Measurements from ENCODE around the gene CD1D.
"Not testable (repeated sequence)": the region's sequence is repeated elsewhere in the genome, so short reads cannot be mapped to it uniquely, and the experiment has no call there.

Gene CD1D

GRCh38 chr1:158176849-158177699 lies 3.6 kb upstream of the CD1D start:
- not testable (repeated sequence) for DNase-seq

DNA sequence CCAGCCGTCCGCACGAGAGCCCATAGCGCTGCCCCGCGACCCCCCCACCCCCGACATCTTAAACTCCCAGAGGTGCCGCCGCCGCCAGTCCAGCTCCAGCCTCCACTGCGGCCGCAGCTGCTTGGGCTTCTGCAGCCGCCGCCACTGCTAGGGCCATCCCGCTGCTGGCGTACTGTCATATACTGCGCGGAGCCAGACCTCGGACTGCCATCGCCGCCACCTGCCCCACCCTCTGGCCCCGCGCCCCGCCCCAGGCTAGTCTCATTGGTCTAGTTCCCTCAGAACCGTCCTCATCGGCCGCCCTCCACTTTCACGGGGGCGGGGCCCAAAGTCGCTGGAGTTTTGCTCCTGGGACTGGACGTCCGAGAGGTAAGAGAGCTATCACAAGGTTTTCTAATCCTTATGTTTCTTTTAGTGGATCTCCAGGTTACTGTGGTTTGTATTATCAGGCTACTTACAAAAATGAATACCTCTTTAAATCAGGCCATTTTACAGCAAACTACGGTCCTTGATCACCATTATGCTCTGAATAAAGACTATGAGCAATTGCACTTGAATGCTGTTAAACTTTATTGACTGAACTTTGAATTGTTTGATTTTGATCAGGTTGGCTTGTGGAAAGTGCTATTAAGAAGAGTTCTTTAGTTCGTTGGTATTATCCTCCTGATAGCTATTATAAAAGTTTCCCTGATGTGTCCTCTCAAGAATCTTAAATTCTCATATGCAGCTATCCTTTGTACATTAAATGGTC lies 2.8 kb upstream of the CD1D start:
- DNase-seq: peak; percentile 46

DNA sequence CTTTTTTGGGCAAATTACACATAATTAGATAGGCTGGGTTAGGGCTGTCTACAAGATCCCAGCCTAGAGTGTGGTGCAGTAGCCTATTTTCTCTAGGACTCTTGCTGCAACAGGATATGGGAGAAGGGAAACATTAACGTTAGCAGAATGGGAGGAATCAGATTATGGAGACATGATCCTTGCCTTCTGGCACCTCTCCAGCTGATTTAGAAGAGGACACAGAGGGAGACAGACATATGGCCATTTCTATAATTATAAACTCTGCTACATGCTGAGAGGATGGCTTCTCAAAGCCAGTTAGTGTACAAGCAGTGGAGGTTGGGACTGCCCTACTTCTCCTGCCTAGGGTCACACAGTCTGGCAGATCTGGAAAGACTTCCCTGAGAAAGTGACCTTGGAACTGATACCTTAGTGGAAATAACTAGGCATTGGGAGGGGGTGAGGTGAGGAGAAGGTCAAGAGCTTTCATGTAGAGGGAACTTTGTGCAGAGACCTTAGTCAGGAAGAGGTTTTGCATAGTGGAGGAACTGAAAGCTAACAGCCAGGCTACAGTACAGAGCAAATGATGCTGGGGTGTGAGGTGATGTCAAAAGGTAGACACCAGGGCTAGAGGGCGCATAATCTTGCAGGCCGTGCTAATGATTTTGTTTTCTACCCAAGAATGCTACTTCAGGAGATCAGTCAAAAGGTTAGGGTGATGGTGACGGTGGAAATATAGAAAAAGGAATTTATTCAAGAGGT lies 1.2 kb upstream of the CD1D start:
- DNase-seq: peak; percentile 43

DNA sequence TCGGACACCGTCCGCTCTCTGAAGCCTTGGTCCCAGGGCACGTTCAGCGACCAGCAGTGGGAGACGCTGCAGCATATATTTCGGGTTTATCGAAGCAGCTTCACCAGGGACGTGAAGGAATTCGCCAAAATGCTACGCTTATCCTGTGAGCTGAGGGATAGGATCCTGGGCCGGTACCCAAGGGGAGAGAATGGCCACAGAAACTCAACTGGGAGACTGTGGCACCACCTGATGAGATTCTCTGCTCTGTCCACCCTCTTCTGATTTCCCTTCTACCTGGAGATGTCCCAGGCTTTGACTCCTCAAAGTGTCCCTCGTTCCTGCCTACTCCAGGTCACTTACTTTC lies 855 bp downstream of the CD1D start:
- no peak for DNase-seq

DNA sequence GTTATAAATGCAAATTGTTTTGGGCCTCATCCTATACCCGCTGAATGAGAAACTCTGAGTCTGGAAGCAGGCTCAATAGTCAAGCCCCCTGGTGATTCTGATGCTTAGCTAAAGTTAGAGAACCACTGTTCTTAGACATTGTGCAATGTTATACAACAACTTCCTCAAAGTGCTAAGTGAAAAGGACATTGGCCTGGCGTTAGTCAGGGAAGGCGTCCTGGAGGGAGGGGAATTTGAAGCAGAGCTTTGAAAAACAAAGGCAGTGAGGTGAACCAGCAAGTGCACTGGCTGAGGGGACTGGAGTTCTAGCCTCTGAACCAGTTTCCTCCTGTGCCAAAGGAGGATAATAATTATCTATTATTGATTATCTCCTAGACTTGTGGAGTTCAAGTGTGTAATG lies 5.1 kb downstream of the CD1D start:
- DNase-seq: no peak

- DNase-seq: no peak
Measured at GRCh38 chr1:158186180-158186579, 5.5 kb downstream of the CD1D start.

- no peak for DNase-seq
Measured at GRCh38 chr1:158188611-158189010, 7.9 kb downstream of the CD1D start.

GRCh38 chr1:158189624-158190023 lies 8.9 kb downstream of the CD1D start:
- DNase-seq: no peak

GRCh38 chr1:158191299-158191698 lies 10.6 kb downstream of the CD1D start:
- DNase-seq: no peak

DNA sequence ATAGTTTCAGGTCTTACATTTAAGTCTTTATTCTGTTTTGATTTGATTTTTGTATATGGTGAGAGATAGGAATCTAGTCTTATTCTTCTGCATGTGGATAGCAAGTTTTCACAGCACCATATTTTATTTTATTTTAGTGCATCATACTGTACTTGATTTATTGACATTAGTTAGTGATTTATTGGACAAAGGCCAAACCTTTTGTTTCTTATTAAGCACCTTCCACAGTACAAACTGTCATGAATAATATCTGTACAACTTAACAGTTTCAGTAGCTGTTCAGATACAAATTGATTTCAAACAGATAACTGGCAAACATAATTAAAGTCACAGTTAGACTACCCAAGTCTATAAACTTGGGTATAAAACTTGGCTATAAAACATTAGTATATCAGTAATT lies 15.8 kb downstream of the CD1D start:
- no peak for DNase-seq

- DNase-seq: no peak
Measured at GRCh38 chr1:158199849-158200248, 19.2 kb downstream of the CD1D start.

DNA sequence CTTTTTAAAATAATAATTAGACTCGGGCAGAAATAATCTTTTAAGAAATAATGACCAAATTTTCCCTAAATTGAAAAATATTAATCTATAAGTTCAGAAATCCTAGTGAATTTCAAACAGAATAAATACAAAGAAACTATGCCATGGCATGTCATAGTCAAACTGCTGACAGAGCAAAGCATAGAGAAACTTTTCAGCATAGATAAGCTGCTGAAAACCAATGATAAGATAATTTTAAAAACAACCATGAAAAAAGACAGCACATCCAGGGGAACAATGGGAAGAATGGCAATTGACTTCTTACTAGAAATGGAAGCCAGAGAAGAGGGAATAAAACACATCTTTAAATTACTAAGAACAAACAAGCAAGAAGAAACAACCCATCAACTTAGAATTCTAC lies 19.8 kb downstream of the CD1D start:
- no peak for DNase-seq

- DNase-seq: peak; percentile 73
Measured at GRCh38 chr1:158203693-158204457, 23.2 kb downstream of the CD1D start.

GRCh38 chr1:158204458-158204827 lies 23.7 kb downstream of the CD1D start:
- no peak for DNase-seq

DNA sequence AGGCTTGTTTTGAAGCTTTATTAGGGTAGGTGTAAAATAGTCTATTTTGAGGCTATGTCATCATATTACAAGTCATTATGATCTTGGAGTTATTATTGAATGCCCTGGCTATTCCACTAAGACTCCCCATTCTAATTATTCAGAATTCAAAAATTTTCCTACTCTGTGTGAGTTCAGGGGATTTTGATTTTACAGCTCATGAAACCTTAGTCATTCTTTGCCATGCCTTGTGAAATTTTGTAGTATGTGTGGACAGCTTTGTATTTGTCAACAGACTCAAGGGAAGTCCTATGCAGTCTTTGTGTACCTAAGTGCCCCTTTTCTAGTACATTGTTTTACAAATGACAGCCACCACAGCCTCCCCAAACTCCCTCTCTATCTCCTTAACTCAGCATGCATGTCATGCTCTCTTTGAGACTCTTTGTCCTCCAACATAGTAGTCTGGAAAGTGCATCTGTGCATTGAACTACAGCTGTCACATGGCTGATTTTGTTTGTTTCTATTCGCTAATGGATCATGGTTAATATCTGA lies 28.0 kb downstream of the CD1D start:
- no peak for DNase-seq

DNA sequence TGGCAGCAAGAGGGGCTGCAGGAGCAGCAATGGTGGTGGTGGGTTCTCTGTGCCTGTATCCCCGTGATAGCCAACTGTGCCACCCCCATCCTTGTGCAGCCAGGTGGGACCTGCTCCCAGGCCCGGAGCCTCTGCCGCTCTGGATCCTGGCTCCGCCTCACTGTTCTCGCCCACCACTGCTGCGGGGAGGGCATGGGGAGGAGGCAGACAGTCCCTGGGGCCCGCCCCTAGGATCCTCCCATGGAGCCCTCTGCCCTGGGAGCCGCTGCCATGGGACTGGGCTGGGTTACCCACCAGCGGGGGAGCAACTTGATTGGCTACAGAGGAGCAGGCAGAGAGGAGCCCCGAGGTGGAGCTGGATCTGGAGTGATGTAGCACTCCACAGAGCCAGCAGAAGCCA lies 31.6 kb downstream of the CD1D start:
- DNase-seq: no peak

- not testable (repeated sequence) for DNase-seq
Measured at GRCh38 chr1:158223445-158223844, 42.8 kb downstream of the CD1D start.

DNA sequence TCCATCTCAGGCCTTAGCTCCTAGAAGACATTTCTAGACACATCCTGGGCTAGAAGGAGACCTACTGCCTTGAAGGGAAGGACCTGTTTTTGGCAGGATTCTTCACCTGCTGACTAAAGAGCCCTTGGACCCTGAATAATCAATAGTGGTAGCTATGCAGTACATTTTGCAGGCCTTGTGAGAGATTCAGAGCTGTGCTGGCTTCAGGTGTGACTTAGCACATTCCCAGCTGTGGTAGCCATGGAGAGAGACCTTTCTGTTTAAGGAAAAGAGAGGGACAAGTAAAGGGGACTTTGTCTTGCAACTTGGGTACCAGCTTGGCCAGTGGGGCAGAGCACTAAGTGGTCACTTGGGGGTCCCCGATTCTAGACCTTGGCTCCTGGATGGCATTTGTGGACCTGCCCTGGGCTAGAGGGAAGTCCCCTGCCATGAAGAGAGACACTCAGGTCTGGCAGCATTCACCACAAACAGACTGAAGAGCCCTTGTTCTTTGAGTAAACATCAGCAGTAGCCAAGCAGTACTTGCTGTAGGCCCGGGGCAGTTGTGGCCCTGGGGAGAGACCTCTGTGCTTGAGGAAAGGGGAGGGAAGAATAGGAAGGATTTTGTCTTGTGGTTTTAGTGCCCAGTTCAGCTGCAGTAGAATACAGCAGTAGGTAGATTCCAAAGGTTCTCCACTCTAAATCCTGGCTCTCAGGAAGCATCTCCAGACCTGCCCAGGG lies 47.4 kb downstream of the CD1D start:
- DNase-seq: no peak

Measured in NCI-H69 (cell line).